ENCODE data around the gene FAM107B. TPM values are rescaled to one million over a fixed set of nuclear protein-coding genes. Genes with fewer than 3 reads are reported as not detected.

The FAM107B gene
- total and polyA plus RNA-seq, 12 donors = 2.6 to 18.5 (median 6.2) TPM

DNA sequence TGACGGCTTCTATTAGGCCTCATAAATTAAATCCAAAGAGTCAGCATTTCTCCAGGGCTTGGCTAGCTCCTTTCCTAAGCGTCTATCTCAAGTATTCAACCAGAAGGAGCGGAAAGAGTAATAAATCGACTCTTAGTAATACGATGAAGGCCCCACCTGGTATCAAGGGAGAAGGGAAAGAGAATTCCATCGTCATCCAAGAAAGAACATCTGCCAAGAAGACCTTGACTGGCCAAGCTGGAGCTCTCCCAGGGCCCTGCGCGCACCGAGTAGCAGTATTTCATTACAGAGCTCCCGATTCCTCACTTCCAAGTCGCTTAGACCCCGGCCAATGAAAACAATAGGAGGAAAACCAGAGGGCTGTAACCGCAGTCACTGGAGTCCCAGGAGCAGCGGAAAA, 266.0 kb downstream of the FAM107B start:
- no peaks in the 10 kb centered on the region for H3K27me3 ChIP-seq
- ATAC-seq = peak in 1 of 8 donors; percentile 16
- no peak for DNase-seq
- H3K4me3 ChIP-seq = no peak overlapping the region
- H3K27ac ChIP-seq = no peak overlapping the region
- 87 to 88% methylated on average over 14 of the region's 14 CpGs for WGBS, 2 donors
- peaks cover 0 to 32% (median 0%) of the 10 kb centered on the region in 9 donors for H3K36me3 ChIP-seq
- intact Hi-C loops (cut with DNase I) = loop anchor here in 2 of 10 donors (10.0 kb wide), 2 partner anchors 316 to 596 kb away; no protein-coding TSS in a partner anchor
- TF ChIP-seq, protein P1, sequence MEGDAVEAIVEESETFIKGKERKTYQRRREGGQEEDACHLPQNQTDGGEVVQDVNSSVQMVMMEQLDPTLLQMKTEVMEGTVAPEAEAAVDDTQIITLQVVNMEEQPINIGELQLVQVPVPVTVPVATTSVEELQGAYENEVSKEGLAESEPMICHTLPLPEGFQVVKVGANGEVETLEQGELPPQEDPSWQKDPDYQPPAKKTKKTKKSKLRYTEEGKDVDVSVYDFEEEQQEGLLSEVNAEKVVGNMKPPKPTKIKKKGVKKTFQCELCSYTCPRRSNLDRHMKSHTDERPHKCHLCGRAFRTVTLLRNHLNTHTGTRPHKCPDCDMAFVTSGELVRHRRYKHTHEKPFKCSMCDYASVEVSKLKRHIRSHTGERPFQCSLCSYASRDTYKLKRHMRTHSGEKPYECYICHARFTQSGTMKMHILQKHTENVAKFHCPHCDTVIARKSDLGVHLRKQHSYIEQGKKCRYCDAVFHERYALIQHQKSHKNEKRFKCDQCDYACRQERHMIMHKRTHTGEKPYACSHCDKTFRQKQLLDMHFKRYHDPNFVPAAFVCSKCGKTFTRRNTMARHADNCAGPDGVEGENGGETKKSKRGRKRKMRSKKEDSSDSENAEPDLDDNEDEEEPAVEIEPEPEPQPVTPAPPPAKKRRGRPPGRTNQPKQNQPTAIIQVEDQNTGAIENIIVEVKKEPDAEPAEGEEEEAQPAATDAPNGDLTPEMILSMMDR (IDR thresholded peaks at IDR 0.05) = no peak
- peaks cover 0 to 11% (median 6%) of the 10 kb centered on the region in 11 donors for H3K9me3 ChIP-seq
- H3K4me1 ChIP-seq = no peaks in the 10 kb centered on the region

GRCh38 chr10:14507781-14508180, 266.9 kb downstream of the FAM107B start:
- H3K9me3 ChIP-seq = peaks cover 0 to 11% (median 6%) of the 10 kb centered on the region in 11 donors
- no peaks in the 10 kb centered on the region for H3K27me3 ChIP-seq
- H3K36me3 ChIP-seq = peaks cover 0 to 27% (median 0%) of the 10 kb centered on the region in 9 donors
- TF ChIP-seq, protein P1 (IDR thresholded peaks at IDR 0.05) = no peak
- H3K4me3 ChIP-seq = no peak overlapping the region
- no peak for ATAC-seq
- DNase-seq = no peak
- H3K27ac ChIP-seq = no peak overlapping the region
- intact Hi-C loops (cut with DNase I) = loop anchor here in 2 of 10 donors (10.0 kb wide), 2 partner anchors 317 to 597 kb away; no protein-coding TSS in a partner anchor
- WGBS, 2 donors = 55 to 66% methylated on average over 4 of the region's 4 CpGs
- H3K4me1 ChIP-seq = no peaks in the 10 kb centered on the region

DNA sequence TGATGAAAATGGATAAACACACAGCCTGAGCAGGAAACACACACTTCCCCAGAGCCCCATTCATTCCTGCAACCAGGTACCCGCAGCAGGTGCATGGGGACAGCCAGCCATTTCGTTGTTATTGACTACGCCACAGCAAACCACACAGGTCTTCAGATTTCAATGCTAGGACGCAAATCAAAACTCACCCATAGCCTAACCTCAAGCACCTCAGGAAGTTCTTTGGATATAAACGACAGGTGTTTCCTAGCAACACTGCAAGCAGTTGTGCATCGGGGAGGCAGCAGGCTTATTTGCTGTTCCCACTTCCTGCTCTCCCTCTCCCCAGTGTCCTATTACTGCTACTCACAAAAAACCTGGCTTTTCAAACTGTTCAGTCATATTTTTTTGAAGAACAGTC, 267.5 kb downstream of the FAM107B start:
- H3K27ac ChIP-seq = no peak overlapping the region
- 48 to 56% methylated on average over 6 of the region's 6 CpGs for WGBS, 2 donors
- intact Hi-C loops (cut with DNase I) = loop anchor here in 2 of 10 donors (10.0 kb wide), 2 partner anchors 318 to 598 kb away; no protein-coding TSS in a partner anchor

GRCh38 chr10:14502431-14502830, 272.3 kb downstream of the FAM107B start:
- H3K27me3 ChIP-seq = no peaks in the 10 kb centered on the region
- DNase-seq = no peak
- no peak for ATAC-seq
- H3K4me1 ChIP-seq = peaks cover 0 to 9% (median 0%) of the 10 kb centered on the region in 9 donors
- no peaks in the 10 kb centered on the region for H3K36me3 ChIP-seq
- WGBS, 2 donors = 63 to 65% methylated on average over 3 of the region's 3 CpGs
- intact Hi-C loops (cut with DNase I) = loop anchor here in 3 of 10 donors (5.0 to 10.0 kb wide), 4 partner anchors 322 to 605 kb away; no protein-coding TSS in a partner anchor
- TF ChIP-seq, protein P1 (IDR thresholded peaks at IDR 0.05) = no peak
- H3K4me3 ChIP-seq = no peak overlapping the region
- H3K27ac ChIP-seq = no peak overlapping the region
- H3K9me3 ChIP-seq = no peaks in the 10 kb centered on the region

More for the DNA sequence above, 267.5 kb downstream of the FAM107B start:
- ATAC-seq (no peak), DNase-seq (no peak)
- Histone ChIP-seq H3K4me1 (no peaks in the 10 kb centered on the region), H3K4me3 (no peak overlapping the region), H3K36me3 (peaks cover 0 to 27% (median 0%) of the 10 kb centered on the region in 9 donors), H3K9me3 (peaks cover 0 to 11% (median 6%) of the 10 kb centered on the region in 11 donors), H3K27me3 (no peaks in the 10 kb centered on the region)
- TF ChIP-seq, protein P1 (IDR thresholded peaks at IDR 0.05) = no peak
